Lung (tissue), 12 donors: ENCODE results near the gene SEMA6D. TPM values are rescaled to one million over a fixed set of nuclear protein-coding genes. Genes with fewer than 3 reads are reported as not detected.

Source experiments
- ATAC-seq: fragments of 200-7000 bp; cut with Tn5 transposase; one replicate; pipeline ENCODE4 v1.9.1; 2020; ENCODE audit warnings: moderate number of reproducible peaks; ENCODE audit not compliant: insufficient read depth, low FRiP score
- DNase-seq, 3 donors: peaks; one replicate each; pipeline ENCODE4 v3.0.0-alpha.2; 2013 to 2017
- H3K27ac ChIP-seq, 2 donors: one replicate each; pipeline ENCODE4 v1.5.1; 2013; ENCODE audit warnings: mild to moderate bottlenecking in 2 of 2, moderate library complexity in 2 of 2, control low read depth in 1 of 2, inconsistent platforms in 1 of 2, low read depth in 1 of 2, low read length in 1 of 2
- H3K27me3 ChIP-seq, 3 donors: one replicate each; pipeline ENCODE4 v1.5.1; 2013; ENCODE audit warnings: low read length in 2 of 3; ENCODE audit not compliant: control insufficient read depth in 3 of 3, insufficient read depth in 3 of 3
- H3K36me3 ChIP-seq, 4 donors: one replicate each; pipeline ENCODE4 v1.5.1; 2013; ENCODE audit warnings: low read length in 4 of 4, mild to moderate bottlenecking in 1 of 4, moderate library complexity in 1 of 4; ENCODE audit not compliant: control insufficient read depth in 4 of 4, insufficient read depth in 4 of 4
- H3K4me1 ChIP-seq, 5 donors: one replicate each; pipeline ENCODE4 v1.5.1; 2013; ENCODE audit warnings: low read length in 5 of 5, mild to moderate bottlenecking in 2 of 5, moderate library complexity in 1 of 5; ENCODE audit not compliant: control insufficient read depth in 5 of 5, insufficient read depth in 5 of 5
- H3K4me3 ChIP-seq: one replicate; pipeline ENCODE4 v1.5.1; 2013; ENCODE audit warnings: mild to moderate bottlenecking, control low read depth, moderate library complexity
- H3K9ac ChIP-seq, 2 donors: one replicate each; pipeline ENCODE4 v1.5.1; 2013; ENCODE audit warnings: low read length in 2 of 2, control low read depth in 1 of 2; ENCODE audit not compliant: insufficient read depth in 1 of 2
- H3K9me3 ChIP-seq, 4 donors: one replicate each; pipeline ENCODE4 v1.5.1; 2013; ENCODE audit warnings: low read length in 3 of 4, mild to moderate bottlenecking in 1 of 4, moderate library complexity in 1 of 4; ENCODE audit not compliant: control insufficient read depth in 4 of 4, insufficient read depth in 3 of 4
- CTCF ChIP-seq: IDR thresholded peaks from 2 replicates; pipeline ENCODE4 v1.5.1; 2012; ENCODE audit warnings: mild to moderate bottlenecking; ENCODE audit errors: control extremely low read depth, extremely low read depth
- WGBS, 2 donors: extraction: QIAGEN DNeasy Blood & Tissue Kit; methylation state at CpG; one replicate each; pipeline ENCODE4 v1.1.7; 2013; 5-methylcytosine and 5-hydroxymethylcytosine counted together
- polyA plus RNA-seq, 2 donors: library from polyadenylated mRNA; stranded (reverse); fragments of 200-250 nt; gene quantifications; one replicate each; pipeline ENCODE4 v1.2.1, GENCODE V29; 2013
- total RNA-seq, 2 donors: library from RNA; depleted of rRNA in 1 of 2; stranded (reverse); fragments of >200 nt in 1 of 2; gene quantifications; one replicate each; pipeline ENCODE4 v1.2.1, GENCODE V29; 2014 to 2021
- donor health status: control.
- donor health status: control.
- donor health status: Bipolar disorder and iron deficiency.
- donor health status: healthy.
- donor health status: DM: yes; HTN: yes; CAD: no.

The SEMA6D gene
- total and polyA plus RNA-seq, 4 donors: 2.1 to 64.5 (median 4.0) TPM

- DNase-seq: no peak
- Histone ChIP-seq H3K9ac (no peak overlapping the region), H3K4me1 (no peaks in the 10 kb centered on the region), H3K9me3 (no peaks in the 10 kb centered on the region), H3K36me3 (no peaks in the 10 kb centered on the region), H3K4me3 (no peak overlapping the region), H3K27me3 (no peaks in the 10 kb centered on the region), H3K27ac (no peak overlapping the region)
- ATAC-seq: no peak
- TF ChIP-seq CTCF: no peak
- 86 to 87% methylated on average over 3 of the region's 3 CpGs for WGBS, 2 donors
Observed at GRCh38 chr15:47801522-47801921, 84.2 kb downstream of the SEMA6D start.

- no peaks in the 10 kb centered on the region for H3K27me3 ChIP-seq
- no peak for DNase-seq
- no peak overlapping the region for H3K27ac ChIP-seq
- ATAC-seq: no peak
- TF ChIP-seq CTCF: no peak
- H3K4me3 ChIP-seq: no peak overlapping the region
- no peaks in the 10 kb centered on the region for H3K4me1 ChIP-seq
- no peak overlapping the region for H3K9ac ChIP-seq
- no peaks in the 10 kb centered on the region for H3K9me3 ChIP-seq
- no peaks in the 10 kb centered on the region for H3K36me3 ChIP-seq
Observed at GRCh38 chr15:47802216-47802615, 84.9 kb downstream of the SEMA6D start.

- Histone ChIP-seq H3K27ac (no peak overlapping the region), H3K9ac (no peak overlapping the region), H3K27me3 (no peaks in the 10 kb centered on the region), H3K4me1 (no peaks in the 10 kb centered on the region), H3K4me3 (no peak overlapping the region), H3K9me3 (no peaks in the 10 kb centered on the region), H3K36me3 (no peaks in the 10 kb centered on the region)
- ATAC-seq (no peak), DNase-seq (no peak)
- TF ChIP-seq CTCF: no peak
- 87 to 96% methylated on average over 2 of the region's 2 CpGs for WGBS, 2 donors
Observed at GRCh38 chr15:47803767-47804166, 86.5 kb downstream of the SEMA6D start.

- TF ChIP-seq CTCF: no peak
- no peaks in the 10 kb centered on the region for H3K9me3 ChIP-seq
- H3K36me3 ChIP-seq: no peaks in the 10 kb centered on the region
- no peak overlapping the region for H3K27ac ChIP-seq
- ATAC-seq (no peak), DNase-seq (no peak)
- 87 to 89% methylated on average over 6 of the region's 6 CpGs for WGBS, 2 donors
- no peak overlapping the region for H3K4me3 ChIP-seq
- H3K9ac ChIP-seq: no peak overlapping the region
- no peaks in the 10 kb centered on the region for H3K4me1 ChIP-seq
- no peaks in the 10 kb centered on the region for H3K27me3 ChIP-seq
Observed at GRCh38 chr15:47804733-47805132, 87.4 kb downstream of the SEMA6D start.
